Colon (tissue), 2 donors: Measurements from ENCODE around the gene TACC2.

Source experiments
- FAIRE-seq: peaks from 2 replicates; lab custom pipeline; 2012; peaks lifted over from hg19 to GRCh38; lab: Jason Lieb, UNC
- donor health status: control.
- donor health status: control.

TACC2 gene

DNA sequence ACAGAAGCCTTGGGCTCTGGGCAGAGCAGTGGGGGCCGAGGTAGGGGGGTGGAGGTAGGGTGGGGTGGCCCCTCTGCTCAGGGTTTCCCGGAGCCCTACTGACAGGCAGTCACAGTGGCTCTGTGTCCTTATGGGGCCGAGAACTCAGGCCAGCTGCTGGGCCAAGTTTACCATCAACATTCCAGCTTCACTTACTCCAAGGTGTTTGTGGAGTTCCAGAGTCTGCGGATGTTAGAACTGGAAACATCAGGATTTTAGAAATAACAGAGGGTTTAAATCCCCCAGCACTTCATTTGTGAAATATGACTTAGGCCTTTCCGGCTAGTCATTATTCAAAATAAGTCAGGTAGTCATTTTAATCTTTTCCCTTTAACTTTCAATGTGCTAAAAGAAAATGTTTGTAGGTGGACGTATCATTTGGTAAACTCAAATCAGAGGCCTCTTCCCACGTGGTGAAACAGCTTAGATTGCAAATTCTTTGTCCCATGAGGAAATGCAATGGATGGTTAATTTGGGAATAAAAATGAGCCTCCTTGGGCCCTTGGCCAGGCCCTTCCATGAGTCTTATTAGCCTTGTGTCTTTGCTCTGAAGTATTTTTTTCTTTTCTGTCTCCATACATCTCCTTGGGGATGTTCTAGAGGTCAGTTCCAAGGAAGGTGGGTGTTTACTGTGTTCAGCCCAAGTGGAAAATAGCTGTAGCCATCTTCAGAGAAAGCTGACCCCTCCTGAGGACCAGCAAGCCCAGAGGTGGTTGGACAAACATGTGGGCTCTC, 182.5 kb downstream of the TACC2 start:
- no peak for FAIRE-seq

DNA sequence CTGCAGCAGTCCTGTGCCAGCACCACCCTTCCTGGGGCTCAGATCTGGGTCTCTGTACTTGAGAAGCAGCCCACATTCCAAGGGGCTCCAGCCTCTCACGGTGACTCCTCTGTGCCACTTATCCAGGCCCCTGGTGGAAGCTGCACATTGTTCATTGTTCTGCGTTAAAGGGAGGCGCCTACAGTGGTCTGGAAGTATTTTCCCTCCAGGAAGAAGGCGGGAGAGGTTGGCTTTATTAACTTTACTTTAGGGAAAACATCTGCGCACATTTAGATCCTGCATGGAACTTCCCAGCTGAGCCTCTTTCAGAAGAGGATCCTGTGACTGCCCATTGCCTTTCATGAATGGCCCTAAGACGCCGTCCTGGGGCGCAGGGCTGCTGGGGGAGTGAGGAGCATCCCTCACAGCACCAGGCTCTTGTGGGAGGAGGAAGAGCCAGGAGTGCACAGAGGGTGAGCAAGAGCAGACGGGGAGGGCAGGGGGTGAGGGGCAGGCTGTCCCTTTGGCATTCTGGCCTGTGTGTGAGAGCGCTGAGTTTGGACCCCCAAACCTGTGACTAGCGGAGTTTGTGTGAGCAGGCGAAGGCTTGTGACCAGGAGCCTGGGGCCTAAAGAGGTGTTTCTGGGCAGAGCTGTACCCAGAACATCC, 183.5 kb downstream of the TACC2 start:
- FAIRE-seq: no peak

DNA sequence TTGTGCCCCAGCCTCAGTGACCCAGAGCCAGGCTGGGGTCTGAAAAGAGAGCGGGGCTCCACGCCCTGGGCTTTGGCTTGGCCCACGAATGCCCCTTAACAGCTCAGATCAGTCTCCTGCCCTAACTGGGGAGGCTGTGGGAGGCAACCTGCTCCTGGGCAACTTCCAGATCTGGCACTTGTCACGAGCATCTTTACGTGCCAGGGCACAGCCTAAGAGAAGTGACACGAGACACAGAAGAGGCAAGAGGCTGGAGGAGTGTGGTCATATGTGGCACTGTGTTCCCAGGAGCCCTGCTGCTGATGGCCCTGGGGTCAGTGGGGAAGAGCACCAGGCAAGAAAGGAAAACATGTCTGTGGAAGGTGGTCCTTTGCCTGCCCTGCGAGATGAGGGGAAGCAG, 184.4 kb downstream of the TACC2 start:
- no peak for FAIRE-seq

DNA sequence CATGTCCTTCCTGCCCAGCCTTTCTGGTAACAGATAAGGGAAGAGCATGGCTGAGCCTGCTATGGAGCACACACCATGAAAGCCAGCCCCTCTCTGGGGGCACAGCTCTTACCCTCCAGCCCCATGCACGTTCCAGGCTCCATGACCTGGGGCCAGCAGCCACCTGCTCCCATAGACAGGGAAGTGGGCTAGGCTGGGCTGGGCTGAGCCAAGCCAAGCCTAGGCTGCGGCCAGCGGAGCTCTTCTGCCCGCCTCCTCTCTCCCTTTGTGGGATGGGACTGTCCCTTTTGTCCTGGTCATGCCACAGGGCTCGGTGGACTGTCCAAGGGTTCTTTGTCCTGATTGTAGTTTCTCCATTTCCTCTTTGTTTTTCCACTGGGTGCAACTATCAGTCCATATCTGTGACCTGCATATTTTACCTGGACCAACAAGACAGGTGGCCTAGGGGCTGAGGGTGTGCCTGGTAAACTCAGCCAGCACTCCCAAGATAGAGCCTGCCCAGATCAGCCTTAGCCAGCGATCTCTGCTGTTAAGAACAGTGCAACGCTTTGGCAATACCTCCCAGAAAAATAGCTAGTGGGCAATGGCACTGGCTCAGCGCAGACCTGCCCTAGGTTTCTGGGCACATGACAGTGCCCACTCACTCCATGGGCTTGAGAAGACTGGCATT, 184.9 kb downstream of the TACC2 start:
- no peak for FAIRE-seq

DNA sequence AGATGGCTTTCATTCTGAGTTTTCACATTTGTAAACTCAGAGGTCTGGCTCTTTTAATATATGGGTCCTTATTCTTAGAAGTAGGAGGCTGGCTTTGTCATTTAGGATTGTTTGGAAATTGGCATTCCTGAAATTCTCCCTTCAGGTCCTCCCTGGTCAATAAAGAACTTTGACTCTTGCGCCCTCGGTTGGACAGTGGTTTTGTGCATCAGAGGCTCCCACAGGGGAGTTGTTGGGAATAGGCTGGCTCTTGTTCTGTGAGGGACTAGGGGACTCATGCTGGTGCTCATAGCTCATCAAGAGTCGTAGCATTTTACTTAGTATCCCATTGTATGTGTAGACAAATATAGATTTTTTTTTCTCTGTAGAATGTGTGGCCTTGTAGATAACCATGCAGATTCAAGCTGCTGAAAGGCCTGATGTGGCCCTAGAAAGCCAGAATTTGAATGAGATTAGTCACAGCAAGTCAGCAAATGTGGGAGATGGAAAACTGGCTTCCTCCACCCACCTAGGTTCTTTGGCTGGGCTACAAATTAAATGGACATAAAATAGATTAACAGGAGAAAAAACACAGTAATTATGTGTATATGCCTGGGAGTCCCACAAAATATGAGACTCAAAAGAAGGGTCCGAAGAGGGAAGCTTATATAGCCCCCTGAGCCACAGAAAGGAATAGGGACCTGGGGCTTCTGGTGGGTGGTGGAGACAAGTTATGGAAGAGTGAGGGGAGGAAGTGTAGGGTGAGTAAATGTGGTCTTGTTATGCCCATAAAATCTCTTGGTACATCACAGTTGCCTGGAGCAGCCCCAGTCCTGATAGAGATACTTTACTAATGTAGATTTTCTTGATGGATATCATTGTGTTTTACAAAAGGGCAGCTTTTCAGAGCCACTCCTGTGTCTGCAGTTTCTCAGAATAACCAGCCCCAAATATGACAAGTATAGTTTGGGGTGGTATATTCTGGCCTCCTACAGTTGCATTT, 187.6 kb downstream of the TACC2 start:
- no peak for FAIRE-seq

DNA sequence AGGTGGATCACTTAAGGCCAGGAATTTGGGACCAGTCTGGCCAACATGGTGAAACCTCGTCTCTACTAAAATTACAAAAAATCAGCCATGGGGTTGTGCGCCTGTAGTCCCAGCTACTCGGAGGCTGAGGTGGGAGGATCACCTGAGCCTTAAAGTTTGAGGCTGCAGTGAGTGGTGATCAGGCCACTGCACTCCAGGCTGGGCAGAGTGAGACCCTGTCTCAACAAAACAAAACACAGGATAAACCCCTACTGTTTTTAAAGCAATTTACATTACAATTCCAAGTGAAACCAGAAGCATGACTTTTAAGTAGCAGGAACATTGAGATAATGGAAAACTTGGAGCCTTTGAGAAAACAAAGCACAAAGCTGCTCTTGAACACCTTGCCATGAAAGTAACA, 189.7 kb downstream of the TACC2 start:
- FAIRE-seq: no peak

DNA sequence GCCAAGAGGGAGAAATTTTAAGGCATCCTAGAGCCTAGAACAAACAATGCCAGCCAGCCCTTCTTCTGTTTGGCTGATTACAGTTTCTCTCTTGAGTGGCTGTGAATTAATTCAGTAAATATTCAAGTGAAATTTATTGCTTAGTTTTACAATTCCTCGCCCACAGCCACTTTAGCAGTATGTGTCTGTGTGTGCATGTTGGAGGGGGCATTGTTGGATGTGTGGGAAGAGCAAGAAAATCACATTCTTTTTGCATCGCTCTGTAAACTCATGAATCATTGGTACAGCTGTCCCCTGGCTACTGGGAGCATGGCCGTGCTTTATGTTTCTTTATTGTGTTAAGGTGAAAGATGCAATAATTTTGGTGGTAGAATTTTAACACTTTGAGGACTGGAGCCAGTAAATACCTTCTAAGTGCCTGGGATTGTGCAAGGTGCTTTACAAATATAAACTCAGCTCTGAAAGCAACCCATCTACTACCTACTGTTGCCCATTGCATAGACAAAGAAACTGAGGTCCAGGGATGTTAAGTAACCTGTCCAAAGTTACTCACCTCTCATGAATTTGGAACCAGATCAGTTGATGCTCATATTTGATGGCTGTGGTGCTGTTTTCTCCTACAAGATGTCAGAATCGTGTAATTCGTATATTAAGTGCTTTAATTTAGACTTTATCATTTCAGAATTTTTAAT, 192.2 kb downstream of the TACC2 start:
- no peak for FAIRE-seq

DNA sequence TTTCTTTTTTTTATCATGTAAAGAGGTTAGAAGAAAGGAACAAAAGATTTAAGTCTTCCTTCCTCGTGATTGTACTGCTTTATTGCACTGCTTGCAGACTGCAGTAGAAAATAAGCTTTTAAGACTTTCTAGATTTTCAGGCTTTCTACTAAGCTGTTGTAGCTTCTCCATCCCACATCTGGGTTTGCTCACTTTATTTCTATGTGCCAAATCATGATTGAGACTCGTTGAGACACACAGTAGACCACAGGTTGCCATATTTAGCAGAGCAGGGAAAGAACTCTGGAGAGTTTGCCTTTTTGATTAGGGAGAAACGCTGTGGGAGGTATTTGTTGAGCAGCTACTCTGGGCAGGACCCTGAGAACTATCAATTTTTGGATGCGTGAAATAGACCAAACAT, 192.9 kb downstream of the TACC2 start:
- no peak for FAIRE-seq

DNA sequence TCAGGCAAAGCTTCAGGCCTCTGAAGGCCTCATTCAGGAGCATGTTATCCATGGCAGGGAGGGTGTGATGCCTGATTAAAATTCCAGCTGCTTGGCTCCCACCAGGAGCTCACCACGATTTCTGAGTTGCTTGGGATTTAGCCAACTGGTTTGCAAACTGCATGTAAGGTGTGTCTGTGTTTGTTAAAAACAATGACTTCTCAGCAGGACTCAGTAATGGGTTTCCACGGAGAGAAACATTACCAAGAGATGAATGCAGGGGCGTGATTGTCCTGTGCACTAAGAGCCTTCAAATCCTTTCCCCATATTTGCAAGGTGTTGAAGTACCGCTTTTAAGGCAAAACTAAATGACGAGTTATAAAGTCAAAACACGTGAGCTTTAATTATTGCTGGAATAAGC, 193.3 kb downstream of the TACC2 start:
- no peak for FAIRE-seq

DNA sequence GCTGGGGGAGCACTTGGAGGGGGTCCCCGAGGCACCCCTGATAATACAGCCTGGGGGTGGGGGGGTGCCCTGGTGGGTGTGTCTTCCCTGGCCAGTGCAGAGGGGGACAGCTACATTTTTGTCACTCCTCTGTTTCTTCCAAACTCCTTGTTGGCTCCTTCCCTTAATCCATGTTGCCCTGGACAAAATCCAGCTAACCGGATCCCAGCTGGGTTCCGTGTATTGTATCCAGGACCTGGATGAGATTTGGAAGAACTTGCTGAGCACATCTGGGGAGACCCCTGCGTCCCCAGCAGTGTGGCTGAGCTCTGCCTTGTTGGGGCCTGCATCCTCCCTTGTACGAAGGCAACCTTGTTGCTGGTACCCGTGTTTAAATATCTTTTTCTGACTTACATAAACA, 195.3 kb downstream of the TACC2 start:
- FAIRE-seq: no peak

DNA sequence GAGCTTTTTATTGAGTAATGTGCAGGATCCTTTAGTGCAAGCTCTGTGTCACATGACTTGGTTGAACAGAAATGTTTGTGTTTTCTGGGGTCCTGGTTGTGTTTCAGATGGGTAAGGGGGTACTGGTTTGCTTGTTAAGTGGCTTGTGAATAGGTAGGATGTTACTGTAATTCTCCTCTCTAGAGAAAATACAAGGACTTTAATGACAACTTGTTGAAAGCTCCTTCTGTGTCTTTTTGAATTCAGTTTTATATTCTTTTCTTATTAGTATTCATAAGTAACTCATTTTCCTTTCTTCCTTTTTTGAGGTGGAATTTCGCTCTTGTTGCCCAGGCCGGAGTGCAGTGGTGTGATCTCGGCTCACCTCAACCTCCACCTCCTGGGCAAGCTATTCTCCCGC, 196.7 kb downstream of the TACC2 start:
- no peak for FAIRE-seq

DNA sequence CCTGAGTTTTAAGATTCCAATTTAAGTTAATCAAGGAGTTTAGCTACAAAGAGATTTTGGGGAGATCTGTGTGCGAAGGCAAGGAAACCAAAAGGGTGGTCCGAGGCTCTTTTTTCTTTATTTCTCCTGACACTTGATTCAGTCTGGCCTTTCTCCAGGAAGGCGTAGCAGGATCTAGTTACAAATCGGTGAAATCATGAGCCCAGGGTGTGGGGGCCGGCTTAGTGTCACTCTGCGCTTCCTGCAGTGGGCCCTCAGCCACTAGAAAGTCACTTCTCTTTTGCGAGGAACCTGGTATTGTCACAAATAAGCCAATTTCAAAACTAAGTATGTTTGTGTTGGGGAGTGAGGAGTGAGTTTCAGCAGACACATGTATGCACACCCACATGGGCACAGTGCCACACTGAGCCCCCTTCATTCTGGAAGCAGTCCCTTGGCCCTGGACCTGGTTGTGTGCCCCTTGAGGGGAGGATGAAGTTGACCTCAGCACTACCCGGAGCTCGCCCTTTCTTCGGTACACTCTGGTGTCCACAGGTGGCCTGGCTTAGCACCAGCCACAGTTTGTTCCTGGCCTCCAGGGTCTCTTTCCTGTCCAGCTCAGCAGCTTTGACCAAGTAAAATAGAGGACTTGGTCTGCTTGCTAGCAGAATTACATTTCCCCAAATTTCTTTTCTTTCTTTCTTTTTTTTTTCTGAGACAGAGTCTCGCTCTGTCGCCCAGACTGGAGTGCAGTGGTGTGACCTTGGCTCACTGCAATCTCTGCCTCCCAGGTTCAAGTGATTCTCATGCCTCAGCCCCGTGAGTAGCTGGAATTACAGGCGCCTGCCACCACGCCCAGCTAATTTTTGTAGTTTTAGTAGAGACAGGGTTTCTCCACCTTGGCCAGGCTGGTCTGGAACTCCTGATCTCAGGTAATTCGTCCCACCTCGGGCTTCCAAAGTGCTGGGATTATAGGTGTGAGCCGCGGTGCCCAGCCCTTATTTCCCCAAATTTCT, 198.2 kb downstream of the TACC2 start:
- FAIRE-seq: no peak

DNA sequence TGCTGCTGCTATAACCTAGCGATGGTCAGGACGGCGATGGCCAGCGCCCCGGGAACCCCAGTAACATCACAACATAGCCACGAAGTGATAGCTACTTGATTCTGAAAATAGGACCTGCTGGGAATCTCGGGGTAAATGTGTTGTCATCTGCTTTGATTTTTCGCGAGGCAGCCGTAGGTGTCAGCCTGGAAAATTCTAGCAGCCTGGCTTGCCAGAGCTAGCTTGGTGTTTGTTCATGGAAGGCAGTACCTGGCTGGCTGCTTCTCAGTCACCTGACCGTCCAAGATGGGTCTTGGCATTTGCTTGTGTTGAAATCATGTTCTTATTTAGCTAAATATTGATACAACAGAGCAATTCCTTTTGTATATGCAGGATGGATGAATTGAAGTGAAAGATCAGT, 199.7 kb downstream of the TACC2 start:
- FAIRE-seq: no peak

DNA sequence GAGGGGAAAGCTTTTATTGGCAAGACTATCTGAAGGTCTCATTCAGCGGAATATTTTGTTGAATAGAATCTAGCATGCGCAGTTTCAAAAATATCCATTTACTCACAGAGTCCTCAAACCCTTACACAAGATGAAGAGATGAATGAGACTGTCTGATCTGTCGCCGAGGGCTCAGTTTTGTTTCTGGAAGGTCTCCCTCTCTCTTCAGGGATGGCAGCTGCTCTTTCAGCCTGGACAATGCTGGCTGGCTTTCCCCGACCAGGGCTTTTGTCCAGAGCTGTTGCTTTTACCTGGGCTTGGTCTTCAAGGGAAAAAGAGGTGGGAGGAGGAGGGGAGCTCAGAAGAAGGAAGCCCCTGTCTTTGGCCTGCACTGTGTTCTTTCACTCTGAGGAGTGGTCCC, 200.2 kb downstream of the TACC2 start:
- no peak for FAIRE-seq

DNA sequence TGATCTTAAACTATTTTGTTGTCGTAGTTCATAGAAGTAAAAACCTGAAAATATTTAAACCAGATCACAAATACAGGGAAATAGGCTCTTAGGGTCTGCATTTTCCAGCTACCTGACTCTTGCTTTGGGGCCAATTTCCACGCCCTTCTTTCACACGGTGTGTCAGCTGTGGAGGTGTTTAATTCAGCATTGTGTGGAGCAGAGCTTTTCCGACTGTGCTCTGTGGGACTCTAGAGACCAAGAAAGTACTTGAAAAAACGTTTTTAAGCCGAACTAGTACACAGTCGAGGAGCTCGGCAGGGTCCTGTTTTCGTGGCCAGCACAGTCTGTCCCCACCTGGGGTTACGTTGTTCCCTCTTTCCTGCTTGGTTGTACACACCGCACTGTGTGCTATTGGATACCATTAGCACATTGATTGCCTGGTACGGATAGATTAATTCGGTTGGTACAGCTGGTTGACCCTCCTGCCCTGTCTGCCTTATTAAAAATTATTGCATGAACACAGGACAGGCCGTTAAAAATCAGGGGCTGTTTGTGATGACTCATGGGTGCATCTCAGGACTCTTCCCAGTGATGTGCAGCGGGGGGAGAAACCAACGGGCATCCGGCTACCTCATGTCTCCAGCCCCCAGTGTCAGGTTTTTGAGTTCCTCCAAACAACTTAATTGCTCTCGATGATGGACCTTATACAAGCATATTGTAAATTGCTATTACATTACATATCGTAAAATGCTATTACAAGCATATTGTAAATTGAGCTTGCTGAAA, 201.4 kb downstream of the TACC2 start:
- FAIRE-seq: no peak

DNA sequence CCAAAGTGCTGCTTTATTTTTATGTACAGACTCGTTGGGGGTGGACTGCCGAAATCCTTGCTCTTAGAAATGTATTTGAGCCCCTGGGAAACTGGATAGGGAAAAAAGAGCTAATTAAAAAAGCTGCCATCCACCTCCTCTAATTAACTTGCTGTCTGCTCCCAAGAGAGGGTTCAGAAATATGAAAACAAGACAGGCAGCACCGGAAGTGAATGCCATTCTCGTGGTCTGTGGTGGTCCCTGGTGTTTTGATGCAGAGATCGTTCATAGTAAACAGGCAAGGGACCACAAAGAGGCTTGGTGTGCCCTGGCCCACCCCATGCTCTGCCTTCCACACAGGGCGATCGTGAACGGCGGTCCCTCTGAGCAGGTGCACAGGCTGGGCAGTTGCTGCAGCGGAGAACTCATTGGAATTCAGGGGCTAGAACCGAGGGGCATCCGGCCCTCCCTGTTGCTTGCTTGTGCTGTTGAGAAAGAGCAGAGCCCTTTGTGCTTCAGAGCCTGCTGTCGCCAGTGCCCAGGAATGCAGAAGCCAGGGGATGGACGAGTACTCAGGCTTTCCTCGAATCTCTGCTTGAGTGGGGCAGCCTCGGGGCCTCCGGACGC, 203.1 kb downstream of the TACC2 start:
- FAIRE-seq: no peak

DNA sequence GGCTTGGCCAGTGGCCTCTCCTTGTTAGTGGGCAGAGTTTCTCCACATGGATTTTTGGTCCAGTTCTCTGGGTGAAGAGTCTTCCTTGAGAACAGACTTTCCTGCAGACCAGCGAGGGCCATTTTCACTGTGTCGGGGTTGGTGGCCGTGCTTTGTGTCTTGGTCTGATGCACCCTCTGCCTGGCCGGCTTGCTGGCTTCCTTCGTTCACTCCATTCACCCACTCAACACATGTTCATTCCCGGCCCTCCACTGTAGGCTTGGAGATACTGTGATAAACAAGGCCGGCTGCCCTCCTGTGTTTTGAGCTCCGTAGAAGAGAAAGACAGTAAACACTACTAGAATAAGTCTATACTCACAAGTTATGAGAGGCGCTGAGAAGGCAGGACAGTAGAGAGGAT, 205.3 kb downstream of the TACC2 start:
- FAIRE-seq: no peak

DNA sequence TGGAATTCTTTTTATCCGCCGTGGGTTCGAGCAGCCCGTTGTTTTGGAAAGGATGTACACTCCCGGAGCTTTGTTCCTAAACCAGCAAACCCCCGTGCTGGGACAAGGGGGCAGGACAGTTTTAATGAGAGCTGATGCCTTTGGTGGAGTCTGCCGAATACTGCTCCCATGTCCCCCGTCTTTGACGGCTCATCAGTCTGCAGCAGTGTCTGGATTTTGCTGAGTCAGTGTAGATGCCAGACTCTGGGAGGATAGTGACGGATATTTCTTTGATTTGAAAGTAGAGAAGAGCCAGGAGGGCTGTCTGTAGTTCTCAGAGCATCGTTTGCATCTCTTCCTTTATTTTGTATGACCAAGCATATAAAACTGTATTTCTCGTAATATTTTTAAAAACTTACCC, 207.3 kb downstream of the TACC2 start:
- FAIRE-seq: no peak

DNA sequence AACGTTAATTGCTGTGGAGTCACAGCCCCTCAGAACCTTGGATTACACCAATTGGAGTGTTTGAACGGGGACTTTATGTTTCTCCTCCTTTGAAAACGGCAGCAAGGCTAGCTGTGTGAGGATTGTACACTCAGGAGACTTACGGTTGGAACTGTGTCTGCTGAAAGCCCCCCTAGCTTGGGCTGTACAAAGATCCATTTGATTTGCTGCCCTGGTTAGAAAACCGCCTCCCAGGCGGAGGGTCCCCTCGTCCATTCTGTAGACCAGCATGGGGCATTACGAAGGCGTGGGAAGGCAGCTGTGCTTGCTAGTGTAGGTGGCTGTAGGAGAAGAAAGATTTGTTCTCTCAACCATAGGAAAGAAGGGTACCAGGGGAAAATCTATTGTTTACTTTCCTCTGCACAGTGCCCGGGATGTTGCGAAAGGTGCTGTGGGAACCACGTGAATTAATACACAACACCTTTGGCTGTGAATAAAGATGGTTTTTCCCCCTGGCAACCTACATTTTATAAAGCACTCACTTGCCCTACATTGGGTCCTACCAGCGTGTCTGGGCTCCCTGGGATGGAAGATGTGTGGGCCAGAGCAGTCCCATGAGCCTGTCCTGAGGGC, 208.8 kb downstream of the TACC2 start:
- no peak for FAIRE-seq
